ENCODE results near the gene CALML3.
"Not testable (repeated sequence)": the region's sequence is repeated elsewhere in the genome, so short reads cannot be mapped to it uniquely, and the experiment has no call there.

CALML3 gene

GRCh38 chr10:5524641-5525560 lies at the start of gene CALML3:
Gene CALML3, plus strand, starts transcription at chr10:5524961. Its CDS starts 125 bp downstream, at chr10:5525086.
- no peak within 1 kb of the TSS for H3K4me3 ChIP-seq (ENCODE audit: low read length)
- no peak for TF ChIP-seq ZNF274 (IDR thresholded peaks at IDR 0.05; ENCODE audit: low read depth, low read length)

GRCh38 chr10:5475088-5475487 lies 49.7 kb upstream of the CALML3 start:
- H3K4me3 ChIP-seq (ENCODE audit: low read length): not testable (repeated sequence)

- H3K4me3 ChIP-seq (ENCODE audit: low read length): not testable (repeated sequence)
Measured at GRCh38 chr10:5475974-5476807, 48.6 kb upstream of the CALML3 start.

- TF ChIP-seq ZNF274 (IDR thresholded peaks at IDR 0.05; ENCODE audit: low read depth, low read length): no peak
- H3K4me3 ChIP-seq (ENCODE audit: low read length): no peak overlapping the region
Measured at GRCh38 chr10:5476918-5477525, 47.7 kb upstream of the CALML3 start.

GRCh38 chr10:5477948-5478693 lies 46.6 kb upstream of the CALML3 start:
- H3K4me3 ChIP-seq (ENCODE audit: low read length): no peak overlapping the region
- TF ChIP-seq ZNF274 (IDR thresholded peaks at IDR 0.05; ENCODE audit: low read depth, low read length): no peak

- no peak for TF ChIP-seq ZNF274 (IDR thresholded peaks at IDR 0.05; ENCODE audit: low read depth, low read length)
- no peak overlapping the region for H3K4me3 ChIP-seq (ENCODE audit: low read length)
Measured at GRCh38 chr10:5478694-5479305, 46.0 kb upstream of the CALML3 start.

GRCh38 chr10:5479481-5480161 lies 45.1 kb upstream of the CALML3 start:
- no peak for TF ChIP-seq ZNF274 (IDR thresholded peaks at IDR 0.05; ENCODE audit: low read depth, low read length)
- no peak overlapping the region for H3K4me3 ChIP-seq (ENCODE audit: low read length)

GRCh38 chr10:5480162-5480941 lies 44.4 kb upstream of the CALML3 start:
- H3K4me3 ChIP-seq (ENCODE audit: low read length): no peak overlapping the region
- no peak for TF ChIP-seq ZNF274 (IDR thresholded peaks at IDR 0.05; ENCODE audit: low read depth, low read length)

GRCh38 chr10:5481121-5481520 lies 43.6 kb upstream of the CALML3 start:
- no peak overlapping the region for H3K4me3 ChIP-seq (ENCODE audit: low read length)
- no peak for TF ChIP-seq ZNF274 (IDR thresholded peaks at IDR 0.05; ENCODE audit: low read depth, low read length)

- no peak for TF ChIP-seq ZNF274 (IDR thresholded peaks at IDR 0.05; ENCODE audit: low read depth, low read length)
Measured at GRCh38 chr10:5482016-5482415, 42.7 kb upstream of the CALML3 start.

GRCh38 chr10:5484205-5484604 lies 40.6 kb upstream of the CALML3 start:
- TF ChIP-seq ZNF274 (IDR thresholded peaks at IDR 0.05; ENCODE audit: low read depth, low read length): no peak
- H3K4me3 ChIP-seq (ENCODE audit: low read length): no peak overlapping the region

More at GRCh38 chr10:5482016-5482415, 42.7 kb upstream of the CALML3 start:
- H3K4me3 ChIP-seq (ENCODE audit: low read length): no peak overlapping the region

GRCh38 chr10:5485290-5485689 lies 39.5 kb upstream of the CALML3 start:
- no peak overlapping the region for H3K4me3 ChIP-seq (ENCODE audit: low read length)
- TF ChIP-seq ZNF274 (IDR thresholded peaks at IDR 0.05; ENCODE audit: low read depth, low read length): no peak

All from GM08714 (cell line).